ENCODE data around the gene FREY1.
"Not testable (repeated sequence)": the region's sequence is repeated elsewhere in the genome, so short reads cannot be mapped to it uniquely, and the experiment has no call there.

FREY1 gene

GRCh38 chr11:45913942-45914635 lies 7.0 kb upstream of the FREY1 start:
- no peak for DNase-seq (ENCODE audit: low read depth)

DNA sequence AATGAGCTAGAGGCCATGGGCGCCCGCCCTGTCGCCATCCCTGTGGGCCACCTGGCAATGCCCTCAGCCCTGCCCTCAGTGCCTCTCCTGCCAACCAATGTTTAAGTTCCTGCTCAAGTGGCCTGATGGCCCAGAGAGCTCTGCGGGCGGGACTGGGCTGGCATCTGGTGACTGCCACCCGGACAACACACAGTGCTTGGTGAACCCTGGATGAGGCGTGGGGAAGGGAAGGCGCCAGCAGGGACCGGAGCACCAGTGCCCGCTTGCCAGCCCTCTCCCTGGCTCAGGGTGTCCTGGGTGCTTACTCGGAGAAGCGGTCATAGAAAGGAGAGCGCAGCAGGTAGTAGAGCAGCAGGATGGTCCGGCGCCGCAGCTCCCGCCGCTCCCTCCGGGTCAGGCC lies 6.4 kb upstream of the FREY1 start:
- no peak for DNase-seq (ENCODE audit: low read depth)

GRCh38 chr11:45910623-45911022 lies 3.6 kb upstream of the FREY1 start:
- DNase-seq (ENCODE audit: low read depth), result no peak

- no peak for DNase-seq (ENCODE audit: low read depth)
Measured at GRCh38 chr11:45909594-45910475, 2.8 kb upstream of the FREY1 start.

DNA sequence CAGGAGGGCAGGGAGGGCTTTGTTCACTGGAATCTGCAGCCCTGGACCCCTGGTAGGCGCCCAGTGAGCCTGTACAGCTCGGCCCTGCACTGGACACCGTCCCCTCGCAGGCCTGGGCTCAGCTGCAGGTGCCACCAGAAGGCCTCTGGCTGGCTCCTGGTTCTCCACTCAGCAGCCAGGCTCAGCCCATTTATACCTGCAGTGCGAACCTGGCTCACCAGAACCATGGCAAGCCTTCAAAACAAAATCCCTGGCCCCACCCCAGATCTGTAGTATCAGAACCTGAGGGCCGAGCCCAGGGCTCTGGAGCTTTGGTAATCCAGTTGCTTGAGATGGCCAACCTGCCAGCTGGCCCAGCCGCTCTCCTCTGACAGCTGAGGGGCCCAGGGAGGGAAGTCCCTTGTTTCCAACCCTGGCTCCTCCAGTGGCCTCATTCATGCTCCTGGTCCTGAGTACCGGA lies 870 bp upstream of the FREY1 start:
- no peak for DNase-seq (ENCODE audit: low read depth)

- no peak for DNase-seq (ENCODE audit: low read depth)
Measured at GRCh38 chr11:45906096-45906682, 882 bp downstream of the FREY1 start.

- DNase-seq (ENCODE audit: low read depth), result not testable (repeated sequence)
Measured at GRCh38 chr11:45905576-45905975, 1.5 kb downstream of the FREY1 start.

DNA sequence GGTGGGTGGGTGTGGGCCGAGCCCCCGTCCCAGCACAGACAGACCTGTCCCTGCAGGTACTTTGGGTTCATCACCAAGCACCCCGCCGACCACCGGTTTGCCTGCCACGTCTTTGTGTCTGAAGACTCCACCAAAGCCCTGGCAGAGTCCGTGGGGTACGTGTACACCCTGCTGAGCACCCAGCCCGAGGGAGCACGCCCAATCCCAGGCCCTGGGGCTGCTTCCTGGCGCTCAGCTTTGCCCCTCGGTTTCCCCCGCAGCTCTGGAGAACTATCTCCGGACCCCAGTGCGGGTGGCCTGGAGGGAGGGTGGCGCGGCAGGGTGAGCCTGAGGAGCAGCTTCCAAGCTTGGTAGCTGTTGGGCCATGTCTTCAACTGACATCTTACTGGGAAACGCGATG lies 2.0 kb downstream of the FREY1 start:
- no peak for DNase-seq (ENCODE audit: low read depth)

DNA sequence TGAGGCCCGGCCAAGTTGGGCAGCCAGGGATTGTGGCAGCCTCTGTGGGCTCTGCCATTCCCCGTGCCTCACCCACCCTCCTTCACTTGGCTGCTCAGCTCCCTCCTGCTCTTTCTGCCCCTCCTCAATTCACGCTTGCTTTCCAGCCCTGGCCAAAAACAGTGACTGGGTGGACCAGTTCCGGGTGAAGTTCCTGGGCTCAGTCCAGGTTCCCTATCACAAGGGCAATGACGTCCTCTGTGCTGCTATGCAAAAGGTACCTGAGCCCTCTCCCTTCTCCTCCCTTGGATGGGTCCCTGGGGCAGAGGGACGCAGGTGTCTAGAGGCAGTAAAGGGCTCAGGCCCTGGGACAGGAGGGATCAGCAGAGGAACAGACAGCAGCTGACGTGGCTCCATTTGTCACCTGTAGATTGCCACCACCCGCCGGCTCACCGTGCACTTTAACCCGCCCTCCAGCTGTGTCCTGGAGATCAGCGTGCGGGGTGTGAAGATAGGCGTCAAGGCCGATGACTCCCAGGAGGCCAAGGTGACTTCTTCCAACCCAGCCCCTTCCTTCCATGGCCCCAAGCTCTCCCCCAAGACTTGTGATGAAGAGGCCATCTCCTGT lies 2.7 kb downstream of the FREY1 start:
- DNase-seq (ENCODE audit: low read depth), result no peak

DNA sequence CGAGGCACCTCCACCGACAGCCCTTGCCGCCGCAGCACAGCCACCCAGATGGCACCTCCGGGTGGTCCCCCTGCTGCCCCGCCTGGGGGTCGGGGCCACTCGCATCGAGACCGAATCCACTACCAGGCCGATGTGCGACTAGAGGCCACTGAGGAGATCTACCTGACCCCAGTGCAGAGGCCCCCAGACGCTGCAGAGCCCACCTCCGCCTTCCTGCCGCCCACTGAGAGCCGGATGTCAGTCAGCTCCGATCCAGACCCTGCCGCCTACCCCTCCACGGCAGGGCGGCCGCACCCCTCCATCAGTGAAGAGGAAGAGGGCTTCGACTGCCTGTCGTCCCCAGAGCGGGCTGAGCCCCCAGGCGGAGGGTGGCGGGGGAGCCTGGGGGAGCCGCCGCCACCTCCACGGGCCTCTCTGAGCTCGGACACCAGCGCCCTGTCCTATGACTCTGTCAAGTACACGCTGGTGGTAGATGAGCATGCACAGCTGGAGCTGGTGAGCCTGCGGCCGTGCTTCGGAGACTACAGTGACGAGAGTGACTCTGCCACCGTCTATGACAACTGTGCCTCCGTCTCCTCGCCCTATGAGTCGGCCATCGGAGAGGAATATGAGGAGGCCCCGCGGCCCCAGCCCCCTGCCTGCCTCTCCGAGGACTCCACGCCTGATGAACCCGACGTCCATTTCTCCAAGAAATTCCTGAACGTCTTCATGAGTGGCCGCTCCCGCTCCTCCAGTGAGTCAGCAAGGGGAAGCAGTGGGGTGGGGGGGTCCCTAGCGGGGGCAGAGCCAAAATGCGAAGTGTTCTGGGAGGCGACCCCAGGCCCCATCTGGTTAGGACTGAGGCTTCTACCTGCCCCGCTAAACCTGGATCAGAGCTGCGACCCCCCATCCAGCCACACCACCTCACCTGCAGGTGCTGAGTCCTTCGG lies 4.4 kb downstream of the FREY1 start:
- no peak for DNase-seq (ENCODE audit: low read depth)

GRCh38 chr11:45901626-45902025 lies 5.4 kb downstream of the FREY1 start:
- no peak for DNase-seq (ENCODE audit: low read depth)

DNA sequence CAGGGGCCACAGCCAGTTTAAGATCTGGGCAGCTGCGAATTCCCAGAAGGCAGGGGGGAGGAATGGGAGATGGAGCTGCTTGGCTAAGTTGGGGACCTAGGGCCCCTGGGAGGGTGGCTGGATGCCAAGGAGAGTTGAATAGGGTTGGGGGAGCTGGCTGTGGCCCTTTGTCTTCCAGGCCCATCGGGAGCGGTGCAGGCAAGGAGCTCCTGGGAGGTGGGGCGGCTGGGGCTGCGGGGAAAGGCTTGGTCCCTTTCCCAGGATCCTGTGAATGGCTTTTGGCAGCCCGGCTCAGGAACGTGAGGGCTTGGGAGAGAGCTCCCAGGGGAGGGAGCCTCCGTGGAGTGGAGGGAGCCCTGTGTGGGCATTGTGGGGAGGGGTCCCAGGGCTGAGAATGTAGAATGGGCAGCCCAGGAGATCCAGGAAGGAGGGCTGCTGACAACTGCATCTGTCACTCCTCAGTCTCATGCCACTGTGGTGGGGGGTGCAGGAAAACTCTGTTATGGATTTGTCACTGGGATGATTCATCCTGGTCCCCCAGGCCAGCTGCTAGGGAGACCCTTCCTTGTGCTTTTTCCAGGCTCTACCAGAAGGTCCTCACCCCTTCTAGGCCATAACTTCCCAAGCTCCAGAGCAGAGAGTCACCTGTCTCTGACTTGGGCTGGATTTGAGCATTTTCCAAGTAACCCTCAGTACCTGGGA lies 6.0 kb downstream of the FREY1 start:
- DNase-seq (ENCODE audit: low read depth), result no peak

GRCh38 chr11:45900175-45900800 lies 6.8 kb downstream of the FREY1 start:
- DNase-seq (ENCODE audit: low read depth), result not testable (repeated sequence)

DNA sequence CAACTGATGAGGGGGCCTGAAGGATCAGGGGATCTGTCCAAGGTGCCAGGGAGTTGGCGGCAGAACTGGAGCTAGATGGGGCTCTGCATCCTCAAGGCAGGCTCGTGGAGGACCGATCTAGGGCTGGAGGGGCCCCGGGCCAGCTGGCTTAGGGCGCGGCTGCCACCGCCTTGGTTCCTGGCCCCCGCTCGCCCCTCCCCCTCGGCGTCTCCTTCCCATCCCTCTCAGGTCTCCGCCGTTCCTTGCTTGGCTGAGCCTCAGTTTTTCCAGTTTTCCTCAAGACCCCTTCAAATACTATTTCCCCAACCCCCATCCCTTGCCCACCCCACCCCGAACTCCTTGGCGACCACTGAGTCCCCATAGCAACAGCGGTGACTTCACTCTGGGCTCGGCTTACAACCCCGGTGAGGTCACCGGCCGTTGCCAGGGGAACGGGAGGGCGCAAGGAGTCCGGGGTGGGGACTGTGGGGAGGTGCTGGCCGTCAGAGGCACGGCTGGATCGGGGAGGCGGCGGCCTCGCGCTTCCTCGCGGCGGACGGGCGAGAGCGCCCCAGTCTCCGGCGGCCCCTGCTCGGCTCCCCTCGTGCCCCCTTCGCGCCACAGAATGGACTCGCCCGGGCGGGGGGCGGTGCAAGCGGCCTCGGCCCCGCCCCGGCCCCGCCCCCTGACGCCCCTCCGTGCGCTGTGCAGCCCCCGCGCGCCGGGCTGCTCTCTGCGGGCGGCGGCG lies 7.5 kb downstream of the FREY1 start:
- DNase-seq (ENCODE audit: low read depth), result peak; percentile 46

DNA sequence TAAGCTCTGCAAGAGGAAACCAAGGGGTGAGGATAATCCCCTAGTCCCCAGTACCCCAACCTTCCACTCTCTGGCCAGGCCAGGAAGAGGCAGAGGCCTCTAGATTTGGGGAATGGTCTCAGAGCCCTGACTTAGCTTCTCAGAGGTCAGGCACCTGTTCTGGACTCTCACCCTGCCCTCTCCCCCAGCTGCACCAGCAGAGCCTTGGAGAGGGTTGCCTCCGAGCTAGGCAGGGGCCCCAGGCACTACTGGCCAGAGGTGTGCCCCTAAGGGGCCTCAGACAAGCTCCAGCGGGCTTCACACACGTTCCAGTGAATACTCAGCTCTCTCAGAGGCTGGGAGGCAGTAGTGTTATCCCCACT lies 8.0 kb downstream of the FREY1 start:
- DNase-seq (ENCODE audit: low read depth), result no peak

GRCh38 chr11:45897556-45897955 lies 9.5 kb downstream of the FREY1 start:
- DNase-seq (ENCODE audit: low read depth), result no peak

DNA sequence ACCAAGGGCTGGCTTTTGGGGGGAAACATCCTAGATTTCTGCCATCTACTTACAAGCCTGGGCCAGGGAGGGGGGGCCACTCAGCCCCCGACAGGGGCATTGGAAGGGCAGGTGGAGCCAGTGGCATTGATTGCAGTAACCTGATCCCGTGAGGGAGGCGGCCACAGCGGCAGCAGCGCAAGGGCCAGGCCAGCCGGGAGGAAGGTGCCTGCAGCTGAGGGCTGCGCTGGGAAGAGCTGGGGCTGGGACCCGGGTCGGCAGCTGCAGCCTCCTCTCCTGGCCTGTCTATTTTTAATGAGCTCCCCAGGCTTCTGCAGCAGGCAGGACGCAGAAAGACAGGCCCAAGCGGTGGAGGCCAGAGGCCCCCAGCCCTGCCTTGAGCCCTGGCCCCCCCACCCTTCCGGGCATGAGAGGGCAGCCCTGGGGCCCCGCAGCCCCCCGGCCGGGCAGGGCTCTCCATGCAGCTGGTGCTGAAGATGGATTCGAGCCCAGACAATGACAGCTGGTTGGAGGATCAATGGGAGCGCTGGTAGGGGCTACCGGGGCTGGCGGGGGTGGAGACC lies 10.6 kb downstream of the FREY1 start:
- no peak for DNase-seq (ENCODE audit: low read depth)

GRCh38 chr11:45895553-45896259 lies 11.4 kb downstream of the FREY1 start:
- DNase-seq (ENCODE audit: low read depth), result no peak
